Astrocyte (in vitro differentiated cells and primary cell): ENCODE data around the gene SOAT2. TPM values are rescaled to one million over a fixed set of nuclear protein-coding genes. Genes with fewer than 3 reads are reported as not detected.

Experiments used
- DNase-seq: peaks from one replicate; pipeline ENCODE4 v3.0.0-alpha.2; 2010; ENCODE audit warnings: low read depth
- FAIRE-seq: peaks from 2 replicates; lab custom pipeline; 2011; peaks lifted over from hg19 to GRCh38; lab: Jason Lieb, UNC
- H2AFZ ChIP-seq: 2 replicates; pipeline ENCODE4 v1.6.0; 2012; ENCODE audit warnings: low read depth, low read length, inconsistent platforms
- H3K27ac ChIP-seq: 2 replicates; pipeline ENCODE4 v1.5.1; 2011; ENCODE audit warnings: low read depth, low read length, inconsistent platforms
- H3K27me3 ChIP-seq: 2 replicates; pipeline ENCODE4 v1.6.0; 2011; ENCODE audit warnings: low read length, inconsistent platforms; ENCODE audit not compliant: insufficient read depth
- H3K36me3 ChIP-seq: 2 replicates; pipeline ENCODE4 v1.5.1; 2011; ENCODE audit warnings: low read length, inconsistent platforms; ENCODE audit not compliant: insufficient read depth
- H3K4me1 ChIP-seq: 2 replicates; pipeline ENCODE4 v1.5.1; 2011; ENCODE audit warnings: low read length, inconsistent platforms; ENCODE audit not compliant: insufficient read depth
- H3K4me2 ChIP-seq: 2 replicates; pipeline ENCODE4 v1.6.0; 2012; ENCODE audit warnings: low read length, inconsistent platforms
- H3K4me3 ChIP-seq: 2 replicates; pipeline ENCODE4 v1.5.1; 2011; ENCODE audit warnings: low read depth, mild to moderate bottlenecking, low read length, inconsistent platforms; ENCODE audit not compliant: insufficient read depth
- H3K79me2 ChIP-seq: 2 replicates; pipeline ENCODE4 v1.6.0; 2012; ENCODE audit warnings: mild to moderate bottlenecking, low read length, inconsistent platforms; ENCODE audit not compliant: insufficient read depth
- H3K9ac ChIP-seq: 2 replicates; pipeline ENCODE4 v1.6.0; 2012; ENCODE audit warnings: mild to moderate bottlenecking, low read length, inconsistent platforms
- H3K9me3 ChIP-seq: 2 replicates; pipeline ENCODE4 v1.5.1; 2012; ENCODE audit warnings: low read depth, mild to moderate bottlenecking, low read length, inconsistent platforms; ENCODE audit not compliant: insufficient read depth
- H4K20me1 ChIP-seq: 2 replicates; pipeline ENCODE4 v1.6.0; 2012; ENCODE audit warnings: low read length, inconsistent platforms; ENCODE audit not compliant: insufficient read depth
- H3K27ac Mint-ChIP-seq: one replicate; pipeline ENCODE4 v1.8.0; 2021; ENCODE audit warnings: mild to moderate bottlenecking, mixed read lengths; ENCODE audit not compliant: unreplicated experiment
- H3K27me3 Mint-ChIP-seq: one replicate; pipeline ENCODE4 v1.8.0; 2021; ENCODE audit warnings: low read depth, mixed read lengths; ENCODE audit not compliant: unreplicated experiment
- H3K36me3 Mint-ChIP-seq: one replicate; pipeline ENCODE4 v1.8.0; 2021; ENCODE audit warnings: low read depth, mixed read lengths; ENCODE audit not compliant: unreplicated experiment
- H3K4me1 Mint-ChIP-seq: one replicate; pipeline ENCODE4 v1.8.0; 2021; ENCODE audit warnings: low read depth, mixed read lengths; ENCODE audit not compliant: unreplicated experiment
- H3K4me3 Mint-ChIP-seq: one replicate; pipeline ENCODE4 v1.8.0; 2021; ENCODE audit warnings: mild to moderate bottlenecking, moderate library complexity, mixed read lengths; ENCODE audit not compliant: unreplicated experiment
- H3K9me3 Mint-ChIP-seq: one replicate; pipeline ENCODE4 v1.8.0; 2021; ENCODE audit warnings: mild to moderate bottlenecking, mixed read lengths; ENCODE audit not compliant: unreplicated experiment
- EZH2 ChIP-seq: IDR thresholded peaks from 2 replicates; pipeline ENCODE4 v1.6.1; 2012; ENCODE audit warnings: mild to moderate bottlenecking, low read length, inconsistent platforms; ENCODE audit not compliant: insufficient read depth
- total RNA-seq: library from RNA; stranded (reverse); gene quantifications from 2 replicates; pipeline ENCODE4 v1.2.1, GENCODE V29; 2021
- TF ChIP-seq, protein P1 (sequence below): IDR thresholded peaks from 2 replicates; pipeline ENCODE4 v1.5.1; 2011; ENCODE audit warnings: low read depth, mild to moderate bottlenecking, inconsistent platforms, low read length, moderate library complexity; ENCODE audit not compliant: insufficient read depth

SOAT2 gene
- total RNA-seq, 1 donor from 2014 or later, result not detected

DNA sequence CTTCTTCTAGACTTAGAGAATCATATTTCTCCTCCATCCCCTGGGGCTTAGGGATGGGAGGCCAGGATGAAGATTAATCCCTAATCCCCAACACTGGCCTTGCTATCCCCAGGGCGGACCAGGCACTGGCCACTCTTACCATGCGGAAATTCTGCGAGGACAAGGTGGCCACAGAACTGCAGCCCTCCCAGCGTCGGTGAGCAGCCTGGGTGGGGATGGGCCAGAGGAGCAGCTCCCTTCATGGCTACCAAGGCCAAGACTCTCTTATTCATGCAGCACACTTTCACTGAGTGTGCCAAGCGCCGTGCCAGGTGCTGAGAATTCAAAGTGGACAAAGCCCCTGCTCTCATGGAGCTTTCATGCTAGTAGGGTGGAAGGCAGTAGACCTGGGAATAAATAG, 46.4 kb upstream of the SOAT2 start:
- Histone ChIP-seq H3K27ac (no peak overlapping the region), H3K9me3 (no peaks in the 10 kb centered on the region), H2AFZ (no peak overlapping the region), H3K79me2 (peaks cover 5% of the 10 kb centered on the region), H3K36me3 (peaks cover 4% of the 10 kb centered on the region), H3K4me3 (no peak overlapping the region), H3K4me2 (no peak overlapping the region), H3K9ac (no peak overlapping the region), H3K27me3 (no peaks in the 10 kb centered on the region), H4K20me1 (peaks cover 4% of the 10 kb centered on the region), H3K4me1 (peaks cover 26% of the 10 kb centered on the region)
- Mint-ChIP-seq H3K4me1 (peaks cover 22% of the 10 kb centered on the region), H3K9me3 (peaks cover 2% of the 10 kb centered on the region), H3K27me3 (peaks cover 1% of the 10 kb centered on the region), H3K36me3 (peaks cover 18% of the 10 kb centered on the region), H3K4me3 (peak overlapping the region; percentile 28), H3K27ac (no peak overlapping the region)
- FAIRE-seq (no peak), DNase-seq (no peak)
- TF ChIP-seq, protein P1, sequence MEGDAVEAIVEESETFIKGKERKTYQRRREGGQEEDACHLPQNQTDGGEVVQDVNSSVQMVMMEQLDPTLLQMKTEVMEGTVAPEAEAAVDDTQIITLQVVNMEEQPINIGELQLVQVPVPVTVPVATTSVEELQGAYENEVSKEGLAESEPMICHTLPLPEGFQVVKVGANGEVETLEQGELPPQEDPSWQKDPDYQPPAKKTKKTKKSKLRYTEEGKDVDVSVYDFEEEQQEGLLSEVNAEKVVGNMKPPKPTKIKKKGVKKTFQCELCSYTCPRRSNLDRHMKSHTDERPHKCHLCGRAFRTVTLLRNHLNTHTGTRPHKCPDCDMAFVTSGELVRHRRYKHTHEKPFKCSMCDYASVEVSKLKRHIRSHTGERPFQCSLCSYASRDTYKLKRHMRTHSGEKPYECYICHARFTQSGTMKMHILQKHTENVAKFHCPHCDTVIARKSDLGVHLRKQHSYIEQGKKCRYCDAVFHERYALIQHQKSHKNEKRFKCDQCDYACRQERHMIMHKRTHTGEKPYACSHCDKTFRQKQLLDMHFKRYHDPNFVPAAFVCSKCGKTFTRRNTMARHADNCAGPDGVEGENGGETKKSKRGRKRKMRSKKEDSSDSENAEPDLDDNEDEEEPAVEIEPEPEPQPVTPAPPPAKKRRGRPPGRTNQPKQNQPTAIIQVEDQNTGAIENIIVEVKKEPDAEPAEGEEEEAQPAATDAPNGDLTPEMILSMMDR, result no peak
- TF ChIP-seq EZH2, result no peak

DNA sequence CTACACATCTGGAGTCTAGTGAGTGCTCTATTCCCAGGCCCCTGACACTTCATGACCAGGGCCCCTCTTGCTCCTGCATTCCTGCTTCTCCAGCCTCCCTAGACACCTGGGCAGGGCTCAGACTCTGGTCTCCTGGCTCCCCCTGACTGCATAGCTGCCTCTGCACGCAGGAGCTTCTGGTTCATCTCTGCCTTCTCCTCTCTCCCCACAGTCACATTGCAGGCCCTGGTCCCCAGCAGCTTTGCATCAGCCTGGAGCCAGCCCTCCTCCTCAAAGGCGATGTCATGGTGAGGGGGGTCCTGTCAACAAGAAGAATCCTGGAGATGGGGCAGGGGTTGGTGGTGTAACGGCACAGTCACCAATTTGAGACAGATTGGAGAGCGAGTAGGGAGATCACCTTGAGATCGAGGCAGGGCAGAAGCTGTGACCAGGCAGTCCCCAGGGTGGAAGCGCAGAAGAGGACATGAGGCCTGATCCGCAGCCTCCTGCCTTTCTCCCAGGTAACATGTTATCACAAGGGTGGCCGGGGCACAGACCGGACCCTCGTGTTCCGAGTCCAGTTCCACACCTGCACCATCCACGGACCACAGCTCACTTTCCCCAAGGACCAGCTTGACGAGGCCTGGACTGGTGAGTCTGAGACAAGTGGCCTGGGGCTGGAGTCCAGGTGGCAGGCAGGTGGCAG, 45.3 kb upstream of the SOAT2 start:
- peaks cover 20% of the 10 kb centered on the region for H3K36me3 Mint-ChIP-seq
- H3K36me3 ChIP-seq, result peaks cover 4% of the 10 kb centered on the region
- peaks cover 17% of the 10 kb centered on the region for H3K4me1 Mint-ChIP-seq
- TF ChIP-seq, protein P1, result no peak
- no peak for TF ChIP-seq EZH2
- peaks cover 1% of the 10 kb centered on the region for H3K27me3 Mint-ChIP-seq
- H3K4me3 Mint-ChIP-seq, result no peak overlapping the region
- H3K27ac Mint-ChIP-seq, result no peak overlapping the region
- FAIRE-seq (no peak), DNase-seq (no peak)
- H3K4me1 ChIP-seq, result peaks cover 17% of the 10 kb centered on the region
- no peak overlapping the region for H3K4me3 ChIP-seq
- no peak overlapping the region for H3K9ac ChIP-seq
- no peak overlapping the region for H2AFZ ChIP-seq
- peaks cover 7% of the 10 kb centered on the region for H4K20me1 ChIP-seq
- no peak overlapping the region for H3K27ac ChIP-seq
- H3K9me3 ChIP-seq, result no peaks in the 10 kb centered on the region
- no peaks in the 10 kb centered on the region for H3K27me3 ChIP-seq
- H3K79me2 ChIP-seq, result no peaks in the 10 kb centered on the region
- H3K4me2 ChIP-seq, result no peak overlapping the region
- peaks cover 2% of the 10 kb centered on the region for H3K9me3 Mint-ChIP-seq
